Measurements from ENCODE around the gene CXCR6. TPM values are rescaled to one million over a fixed set of nuclear protein-coding genes. Genes with fewer than 3 reads are reported as not detected.
A peak's percentile ranks its signal among the peaks of the same experiment; 100 is the strongest.

Gene CXCR6
- total and polyA plus RNA-seq, 2 of the 8 experiments (the other 6 are each of a cell fraction or from before 2014, with no cell fraction given) = not detected

DNA sequence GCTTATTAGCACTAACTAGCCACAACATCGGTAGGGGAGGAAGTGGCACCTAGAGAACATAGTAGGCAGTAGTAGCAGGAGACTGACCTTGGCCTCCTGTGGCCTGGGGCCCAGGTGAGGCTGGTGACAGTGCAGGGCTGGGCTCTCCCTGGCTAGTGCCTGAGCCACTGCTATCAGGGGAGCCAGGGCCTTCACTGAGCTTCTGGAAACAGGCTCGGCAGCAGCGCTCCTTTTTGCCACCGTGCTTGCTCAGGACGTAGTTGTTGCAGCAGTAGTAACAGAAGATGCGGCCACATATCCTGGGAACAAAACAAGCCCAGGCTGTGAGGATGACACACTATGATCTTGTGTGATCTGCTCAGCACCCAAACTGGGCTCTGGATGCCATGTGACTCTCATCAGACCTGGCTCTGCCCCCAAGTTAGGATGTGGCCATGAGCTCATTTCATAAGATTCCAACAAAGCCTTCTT, 15.1 kb downstream of the CXCR6 start:
- no peak for DNase-seq (ENCODE audit: low read depth in 1 of 2, low spot score in 2 of 2)
- POLR2A ChIA-PET (ENCODE audit: partially characterized antibody) = interaction anchor here (1.6 to 1.8 kb wide), 2 partner anchors 10 to 23 kb away, joined by 3 to 4 read pairs; no protein-coding TSS in a partner anchor
- Histone ChIP-seq H2AFZ (ENCODE audit: low read length) (no peak overlapping the region), H3K14ac (ENCODE audit: insufficient read length) (no peak overlapping the region), H4K91ac (replicated peaks; ENCODE audit: insufficient read length, low read length) (no peak overlapping the region), H3K79me1 (ENCODE audit: low read depth, low read length) (no peaks in the 10 kb centered on the region), H4K5ac (ENCODE audit: insufficient read length, low read depth, low read length) (no peak overlapping the region), H3K4me2 (ENCODE audit: insufficient read depth in 1 of 2, low read depth in 2 of 2, low read length in 2 of 2) (no peak overlapping the region), H4K20me1 (replicated peaks in 1 of 2; ENCODE audit: control insufficient read depth in 1 of 2, insufficient read depth in 2 of 2, low read length in 2 of 2) (peaks cover 4 to 6% of the 10 kb centered on the region in 2 experiments), H3K4me1 (replicated peaks in 1 of 4; ENCODE audit: control insufficient read depth in 3 of 4, insufficient read depth in 4 of 4, low read length in 3 of 4) (no peaks in the 10 kb centered on the region), H2BK5ac (ENCODE audit: low read depth, low read length) (no peak overlapping the region), H2AK5ac (ENCODE audit: low read depth, low read length) (no peak overlapping the region), H3K4ac (replicated peaks; ENCODE audit: insufficient read length, low read depth, low read length) (no peak overlapping the region), H3K9me3 (ENCODE audit: insufficient read depth in 2 of 2, low read depth in 1 of 2, low read length in 1 of 2) (no peaks in the 10 kb centered on the region), H3K56ac (replicated peaks; ENCODE audit: insufficient read length, low read depth, low read length) (no peak overlapping the region), H3K9ac (replicated peaks in 1 of 4; ENCODE audit: extremely low read depth in 1 of 4, low read depth in 3 of 4, low read length in 3 of 4) (peak overlapping the region in 1 of 4 experiments; percentile 18; a peak in 1 of 7 replicates), H2BK120ac (replicated peaks; ENCODE audit: low read depth, low read length) (no peak overlapping the region), H3K27ac (ENCODE audit: low read depth, low read length) (no peak overlapping the region), H2BK20ac (ENCODE audit: low read length) (no peak overlapping the region), H2BK15ac (ENCODE audit: low read length) (no peak overlapping the region), H3K4me3 (ENCODE audit: extremely low read depth in 1 of 4, insufficient read depth in 2 of 4, low read depth in 3 of 4, low read length in 4 of 4) (no peak overlapping the region), H4K8ac (ENCODE audit: extremely low read depth, insufficient read depth, low read length) (no peak overlapping the region), H3K18ac (ENCODE audit: extremely low read depth, low read length) (no peak overlapping the region), H3K23me2 (ENCODE audit: low read depth, low read length) (no peaks in the 10 kb centered on the region), H3K23ac (ENCODE audit: insufficient read length) (no peak overlapping the region), H3K79me2 (ENCODE audit: control insufficient read depth in 1 of 2, insufficient read depth in 2 of 2, low read length in 2 of 2) (no peaks in the 10 kb centered on the region), H3K27me3 (replicated peaks in 1 of 4; ENCODE audit: control insufficient read depth in 3 of 4, extremely low read depth in 1 of 4, insufficient read depth in 3 of 4, low read length in 3 of 4) (no peaks in the 10 kb centered on the region; a peak in 1 of 7 replicates), H3K36me3 (ENCODE audit: control insufficient read depth in 2 of 4, insufficient read depth in 4 of 4, low read length in 3 of 4) (peaks cover 16 to 88% (median 67%) of the 10 kb centered on the region in 4 experiments), H2BK12ac (ENCODE audit: low read depth, low read length) (no peak overlapping the region)
- 86% methylated on average over 6 of the region's 6 CpGs; no CpG with 5 or more reads in 1 of the 2 experiments for WGBS, 2 experiments (ENCODE audit: extremely low coverage in 1 of 2, insufficient coverage in 1 of 2, insufficient read length in 1 of 2, insufficient replicate concordance in 2 of 2, low coverage in 1 of 2, low lambda C conversion rate in 2 of 2, missing lambda C conversion rate in 1 of 2)
- CTCF ChIA-PET (ENCODE audit: partially characterized antibody) = interaction anchor here (1.0 to 1.6 kb wide), 7 partner anchors 9 to 420 kb away, joined by 3 to 5 read pairs (median 3); no protein-coding TSS in a partner anchor
- no peak for FAIRE-seq
- TF ChIP-seq JUND (IDR thresholded peaks at IDR 0.05; ENCODE audit: low read length) = no peak
- TF ChIP-seq POLR2A (IDR thresholded peaks at IDR 0.05; ENCODE audit: control extremely low read depth in 1 of 2, low read depth in 2 of 2, low read length in 2 of 2) = no peak
- TF ChIP-seq EZH2 (IDR thresholded peaks at IDR 0.05; ENCODE audit: low read depth, low read length, severe bottlenecking) = no peak
- TF ChIP-seq BCL11A (IDR thresholded peaks at IDR 0.05; ENCODE audit: low read depth in 2 of 2, low read length in 2 of 2) = no peak
- TF ChIP-seq SUZ12 (IDR thresholded peaks at IDR 0.05; ENCODE audit: low read length) = no peak
- no peak for TF ChIP-seq CBX5 (IDR thresholded peaks at IDR 0.05; ENCODE audit: low read depth, low read length)
- TF ChIP-seq, protein P1, sequence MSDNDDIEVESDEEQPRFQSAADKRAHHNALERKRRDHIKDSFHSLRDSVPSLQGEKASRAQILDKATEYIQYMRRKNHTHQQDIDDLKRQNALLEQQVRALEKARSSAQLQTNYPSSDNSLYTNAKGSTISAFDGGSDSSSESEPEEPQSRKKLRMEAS (IDR thresholded peaks at IDR 0.05) = no peak
- TF ChIP-seq, protein P2, sequence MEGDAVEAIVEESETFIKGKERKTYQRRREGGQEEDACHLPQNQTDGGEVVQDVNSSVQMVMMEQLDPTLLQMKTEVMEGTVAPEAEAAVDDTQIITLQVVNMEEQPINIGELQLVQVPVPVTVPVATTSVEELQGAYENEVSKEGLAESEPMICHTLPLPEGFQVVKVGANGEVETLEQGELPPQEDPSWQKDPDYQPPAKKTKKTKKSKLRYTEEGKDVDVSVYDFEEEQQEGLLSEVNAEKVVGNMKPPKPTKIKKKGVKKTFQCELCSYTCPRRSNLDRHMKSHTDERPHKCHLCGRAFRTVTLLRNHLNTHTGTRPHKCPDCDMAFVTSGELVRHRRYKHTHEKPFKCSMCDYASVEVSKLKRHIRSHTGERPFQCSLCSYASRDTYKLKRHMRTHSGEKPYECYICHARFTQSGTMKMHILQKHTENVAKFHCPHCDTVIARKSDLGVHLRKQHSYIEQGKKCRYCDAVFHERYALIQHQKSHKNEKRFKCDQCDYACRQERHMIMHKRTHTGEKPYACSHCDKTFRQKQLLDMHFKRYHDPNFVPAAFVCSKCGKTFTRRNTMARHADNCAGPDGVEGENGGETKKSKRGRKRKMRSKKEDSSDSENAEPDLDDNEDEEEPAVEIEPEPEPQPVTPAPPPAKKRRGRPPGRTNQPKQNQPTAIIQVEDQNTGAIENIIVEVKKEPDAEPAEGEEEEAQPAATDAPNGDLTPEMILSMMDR (IDR thresholded peaks at IDR 0.05; ENCODE audit: control extremely low read depth in 1 of 3, insufficient read depth in 1 of 3, low read depth in 1 of 3, low read length in 3 of 3) = no peak
- TF ChIP-seq ATF3 (IDR thresholded peaks at IDR 0.05; ENCODE audit: insufficient read depth, low read depth, low read length) = no peak
- no peak for TF ChIP-seq CEBPB (IDR thresholded peaks at IDR 0.05; ENCODE audit: low read depth, low read length)
- TF ChIP-seq SP1 (IDR thresholded peaks at IDR 0.05; ENCODE audit: low read depth, low read length) = no peak
